ENCODE results near the gene RRP1. TPM values are rescaled to one million over a fixed set of nuclear protein-coding genes. Genes with fewer than 3 reads are reported as not detected.

RRP1 gene
- total and polyA plus RNA-seq, 8 donors = 7.6 to 18.4 (median 12.3) TPM

GRCh38 chr21:43774163-43774562, 15.2 kb upstream of the RRP1 start:
- H3K4me3 ChIP-seq = no peak overlapping the region

DNA sequence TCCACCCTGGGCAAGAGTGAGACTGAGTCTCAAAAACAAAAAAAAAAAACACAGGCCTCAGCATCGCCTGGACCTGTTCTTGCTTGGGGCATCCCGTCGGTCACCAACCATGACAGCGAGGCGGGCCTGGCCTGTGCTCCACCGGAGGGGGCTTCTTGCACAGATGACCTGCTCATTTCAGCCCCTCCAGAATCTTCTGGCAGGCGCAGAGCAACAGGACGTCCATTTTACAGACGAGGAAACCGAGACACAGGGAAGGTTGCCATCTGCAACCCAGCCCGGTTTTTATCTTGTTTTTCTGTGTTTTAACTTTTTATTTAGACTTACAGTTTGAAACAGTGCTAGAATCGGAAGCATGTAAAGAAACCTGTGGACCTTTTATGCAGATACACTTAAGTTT, 14.2 kb upstream of the RRP1 start:
- H3K36me3 ChIP-seq = peaks cover 0 to 8% (median 5%) of the 10 kb centered on the region in 3 donors
- H3K9me3 ChIP-seq = no peaks in the 10 kb centered on the region
- FAIRE-seq (no peak), ATAC-seq (no peak), DNase-seq (peak in 1 of 6 donors; percentile 57)
- intact Hi-C loops (cut with DNase I) = loop anchor here in 1 of 3 donors (10.0 kb wide), 1 partner anchor 50 kb away; no protein-coding TSS in a partner anchor
- TF ChIP-seq CTCF (IDR thresholded peaks at IDR 0.05) = no peak
- 67 to 73% methylated on average over 12 of the region's 12 CpGs for WGBS, 2 donors
- H3K27ac ChIP-seq = peak overlapping the region in 2 of 4 donors; percentile 68 to 83
- peaks cover 0 to 8% (median 0%) of the 10 kb centered on the region in 3 donors for H3K4me1 ChIP-seq
- no peaks in the 10 kb centered on the region for H3K27me3 ChIP-seq
- H3K4me3 ChIP-seq = peak overlapping the region; percentile 73 to 89 (median 88)

More at GRCh38 chr21:43774163-43774562, 15.2 kb upstream of the RRP1 start:
- no peak for TF ChIP-seq CTCF (IDR thresholded peaks at IDR 0.05)
- ATAC-seq = no peak
- DNase-seq = peak in 1 of 6 donors; percentile 32
- FAIRE-seq = no peak
- Histone ChIP-seq H3K27ac (no peak overlapping the region), H3K36me3 (peaks cover 0 to 8% (median 5%) of the 10 kb centered on the region in 3 donors), H3K4me1 (peaks cover 0 to 8% (median 0%) of the 10 kb centered on the region in 3 donors), H3K9me3 (no peaks in the 10 kb centered on the region), H3K27me3 (no peaks in the 10 kb centered on the region)
- intact Hi-C loops (cut with DNase I) = loop anchor here in 1 of 3 donors (10.0 kb wide), 1 partner anchor 49 kb away; no protein-coding TSS in a partner anchor
- WGBS, 2 donors = 97% methylated on average over 10 of the region's 10 CpGs

GRCh38 chr21:43775795-43776430, 13.5 kb upstream of the RRP1 start, which contains the start of gene CSTB:
TSS of gene CSTB (minus strand) at chr21:43776308. CDS start at chr21:43776269, 39 bp downstream.
- intact Hi-C loops (cut with DNase I) = loop anchor here in 1 of 3 donors (10.0 kb wide), 1 partner anchor 51 kb away; no protein-coding TSS in a partner anchor
- 0% methylated on average over 65 to 71 of the region's 71 CpGs for WGBS, 2 donors
- peak within 1 kb of the TSS; percentile 68 to 90 (median 80) for H3K27ac ChIP-seq

DNA sequence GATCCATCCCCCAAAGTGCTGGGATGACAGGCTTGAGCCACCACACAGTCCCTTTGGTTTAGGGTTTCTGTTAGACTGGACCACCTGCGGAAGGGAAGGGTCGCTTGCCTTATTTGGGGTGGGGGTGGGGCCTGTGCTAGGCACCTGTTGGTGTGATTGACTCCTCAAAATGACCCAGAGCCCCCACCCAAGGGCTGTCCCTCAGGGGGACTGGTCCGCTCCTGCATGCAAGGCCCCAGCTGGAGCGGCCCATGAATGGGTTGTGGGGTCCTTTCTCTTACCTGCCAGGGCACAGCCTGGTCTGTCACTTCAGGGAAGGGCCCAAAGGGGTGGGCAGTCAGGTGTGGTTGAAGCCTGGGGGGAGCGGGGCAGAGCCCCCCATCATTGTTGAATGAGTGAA, 11.4 kb upstream of the RRP1 start:
- intact Hi-C loops (cut with DNase I) = loop anchor here in 1 of 3 donors (10.0 kb wide), 1 partner anchor 53 kb away; no protein-coding TSS in a partner anchor
- FAIRE-seq = no peak
- H3K27ac ChIP-seq = no peak overlapping the region
- H3K4me3 ChIP-seq = no peak overlapping the region
- DNase-seq = peak in 1 of 6 donors; percentile 41
- no peaks in the 10 kb centered on the region for H3K27me3 ChIP-seq
- no peak for TF ChIP-seq CTCF (IDR thresholded peaks at IDR 0.05)
- no peak for ATAC-seq
- no peaks in the 10 kb centered on the region for H3K9me3 ChIP-seq
- WGBS, 2 donors = 93 to 97% methylated on average over 5 of the region's 5 CpGs
- H3K36me3 ChIP-seq = peaks cover 0 to 8% (median 5%) of the 10 kb centered on the region in 3 donors
- H3K4me1 ChIP-seq = peaks cover 0 to 8% (median 0%) of the 10 kb centered on the region in 3 donors

More at GRCh38 chr21:43775795-43776430, 13.5 kb upstream of the RRP1 start, which contains the start of gene CSTB:
- no peak for TF ChIP-seq CTCF (IDR thresholded peaks at IDR 0.05)
- H3K9me3 ChIP-seq = no peaks in the 10 kb centered on the region
- FAIRE-seq (no peak), DNase-seq (peak; percentile 69 to 92 (median 82)), ATAC-seq (peak; percentile 82 to 87 (median 84))
- peak within 1 kb of the TSS; percentile 73 to 89 (median 88) for H3K4me3 ChIP-seq
- H3K36me3 ChIP-seq = peaks cover 0 to 8% (median 5%) of the 10 kb centered on the region in 3 donors
- no peaks in the 10 kb centered on the region for H3K27me3 ChIP-seq
- peaks cover 0 to 8% (median 0%) of the 10 kb centered on the region in 3 donors for H3K4me1 ChIP-seq

Measured in pancreas (tissue), 10 donors.